Nephron progenitor cell (in vitro differentiated cells): ENCODE measurements around the gene FYN.

Experiments used
- DNase-seq: peaks from one replicate; pipeline ENCODE4 v3.0.0; 2021
- H3K27ac Mint-ChIP-seq: 2 replicates; pipeline ENCODE4 v1.8.0; 2021; ENCODE audit warnings: mild to moderate bottlenecking, moderate library complexity, mixed read lengths
- H3K27me3 Mint-ChIP-seq: 2 replicates; pipeline ENCODE4 v1.8.0; 2021; ENCODE audit warnings: mild to moderate bottlenecking, low read depth, mixed read lengths; ENCODE audit not compliant: poor library complexity
- H3K36me3 Mint-ChIP-seq: 2 replicates; pipeline ENCODE4 v1.8.0; 2021; ENCODE audit warnings: low read depth, mixed read lengths
- H3K4me1 Mint-ChIP-seq: 2 replicates; pipeline ENCODE4 v1.8.0; 2021; ENCODE audit warnings: mixed read lengths
- H3K4me3 Mint-ChIP-seq: 2 replicates; pipeline ENCODE4 v1.8.0; 2021; ENCODE audit warnings: mild to moderate bottlenecking, moderate library complexity, mixed read lengths
- H3K9me3 Mint-ChIP-seq: 2 replicates; pipeline ENCODE4 v1.8.0; 2021; ENCODE audit warnings: mild to moderate bottlenecking, moderate library complexity, mixed read lengths
- TF ChIP-seq, protein P1 (sequence below): fragments of 200-600 bp; sonication (generic); IDR thresholded peaks from 2 replicates; pipeline ENCODE4 v1.5.0; 2021; ENCODE audit warnings: antibody characterized with exemption

FYN gene

DNA sequence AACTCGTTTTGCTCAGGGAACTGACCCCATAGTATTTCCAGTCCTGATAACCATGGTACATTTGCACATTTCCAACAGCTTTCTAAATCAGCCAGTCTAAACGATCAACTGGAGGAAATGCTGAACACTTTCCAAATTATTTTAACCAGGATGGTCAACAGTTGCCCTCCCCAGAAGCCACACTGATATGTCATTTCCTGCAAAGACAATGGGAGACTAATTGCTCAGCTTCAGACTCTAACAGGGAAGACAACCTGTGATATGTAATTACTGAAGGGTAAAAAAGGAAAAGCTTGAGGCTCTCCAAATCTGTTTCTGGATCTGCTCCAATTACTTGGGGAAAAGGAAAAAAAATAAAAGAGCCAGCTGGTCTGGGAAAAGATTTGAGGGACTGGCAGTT lies 88.8 kb downstream of the FYN start:
- Mint-ChIP-seq H3K27ac (peak overlapping the region; percentile 19), H3K9me3 (peaks cover 6% of the 10 kb centered on the region)

DNA sequence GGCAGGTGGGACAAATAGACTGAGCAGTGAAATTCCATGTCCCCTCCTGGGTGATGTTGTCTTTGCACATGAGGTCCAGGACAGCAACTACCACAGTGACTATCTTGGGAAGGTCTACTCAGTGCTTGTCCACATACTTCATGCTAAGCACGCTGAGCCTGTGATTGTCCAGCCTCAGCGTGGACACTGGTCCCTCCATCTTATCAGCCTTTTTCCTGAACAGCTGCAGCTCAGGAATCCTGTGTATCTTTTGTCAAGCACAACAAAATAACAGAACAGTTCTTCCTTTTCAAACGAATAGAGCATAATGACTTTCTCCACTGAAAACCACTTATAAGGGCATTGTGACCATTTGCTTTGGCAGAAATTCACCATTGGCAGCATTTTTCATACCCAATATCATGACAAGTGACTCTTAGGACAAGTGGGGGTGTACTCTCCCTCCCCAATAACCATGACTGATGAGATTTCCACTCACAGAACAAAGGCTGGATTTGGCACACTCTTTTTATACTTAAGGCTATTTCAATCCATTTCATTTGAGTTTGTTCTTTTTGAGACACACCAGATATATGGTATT lies 90.3 kb downstream of the FYN start:
- Mint-ChIP-seq H3K9me3 (peaks cover 6% of the 10 kb centered on the region), H3K27ac (no peak overlapping the region), H3K4me3 (no peak overlapping the region), H3K36me3 (peaks cover 27% of the 10 kb centered on the region), H3K27me3 (no peaks in the 10 kb centered on the region), H3K4me1 (peaks cover 31% of the 10 kb centered on the region)
- TF ChIP-seq, protein P1, sequence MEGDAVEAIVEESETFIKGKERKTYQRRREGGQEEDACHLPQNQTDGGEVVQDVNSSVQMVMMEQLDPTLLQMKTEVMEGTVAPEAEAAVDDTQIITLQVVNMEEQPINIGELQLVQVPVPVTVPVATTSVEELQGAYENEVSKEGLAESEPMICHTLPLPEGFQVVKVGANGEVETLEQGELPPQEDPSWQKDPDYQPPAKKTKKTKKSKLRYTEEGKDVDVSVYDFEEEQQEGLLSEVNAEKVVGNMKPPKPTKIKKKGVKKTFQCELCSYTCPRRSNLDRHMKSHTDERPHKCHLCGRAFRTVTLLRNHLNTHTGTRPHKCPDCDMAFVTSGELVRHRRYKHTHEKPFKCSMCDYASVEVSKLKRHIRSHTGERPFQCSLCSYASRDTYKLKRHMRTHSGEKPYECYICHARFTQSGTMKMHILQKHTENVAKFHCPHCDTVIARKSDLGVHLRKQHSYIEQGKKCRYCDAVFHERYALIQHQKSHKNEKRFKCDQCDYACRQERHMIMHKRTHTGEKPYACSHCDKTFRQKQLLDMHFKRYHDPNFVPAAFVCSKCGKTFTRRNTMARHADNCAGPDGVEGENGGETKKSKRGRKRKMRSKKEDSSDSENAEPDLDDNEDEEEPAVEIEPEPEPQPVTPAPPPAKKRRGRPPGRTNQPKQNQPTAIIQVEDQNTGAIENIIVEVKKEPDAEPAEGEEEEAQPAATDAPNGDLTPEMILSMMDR = no peak
- DNase-seq = no peak

More for the DNA sequence above, 88.8 kb downstream of the FYN start:
- Mint-ChIP-seq H3K4me1 (peaks cover 21% of the 10 kb centered on the region), H3K36me3 (peaks cover 24% of the 10 kb centered on the region), H3K4me3 (no peak overlapping the region), H3K27me3 (no peaks in the 10 kb centered on the region)
- TF ChIP-seq, protein P1 = no peak
- no peak for DNase-seq

DNA sequence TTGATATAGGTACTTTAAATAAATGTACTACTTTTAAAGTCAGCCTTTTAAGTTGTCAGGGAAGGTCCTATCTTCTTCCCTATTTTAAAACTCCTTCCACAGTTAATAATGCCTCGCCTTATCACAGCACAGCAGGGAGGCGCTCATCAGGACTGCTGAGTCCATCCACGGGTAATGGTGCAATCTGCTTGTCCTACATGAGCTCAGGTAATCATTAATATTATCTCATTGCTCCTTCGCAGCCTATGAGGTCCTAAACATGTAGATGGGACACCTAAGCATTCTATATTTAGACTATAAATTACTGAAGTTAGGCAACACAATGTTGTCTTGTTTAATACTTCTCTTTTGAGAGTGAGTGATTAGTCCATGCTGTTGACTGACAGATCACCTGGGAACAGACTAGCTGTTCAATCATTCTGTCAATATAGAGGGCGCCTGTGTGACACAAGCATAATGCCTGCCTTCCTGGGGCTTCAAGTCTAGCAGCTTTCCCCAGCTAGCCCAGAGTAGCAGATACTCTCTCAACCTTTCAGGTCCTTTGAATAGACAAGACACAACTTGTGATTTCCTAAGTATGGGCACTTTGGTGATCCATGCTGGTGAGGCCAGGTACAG lies 91.0 kb downstream of the FYN start:
- TF ChIP-seq, protein P1 = no peak
- Mint-ChIP-seq H3K4me1 (peaks cover 38% of the 10 kb centered on the region), H3K36me3 (peaks cover 29% of the 10 kb centered on the region), H3K4me3 (no peak overlapping the region), H3K27ac (no peak overlapping the region), H3K27me3 (no peaks in the 10 kb centered on the region), H3K9me3 (peaks cover 6% of the 10 kb centered on the region)
- DNase-seq = no peak

DNA sequence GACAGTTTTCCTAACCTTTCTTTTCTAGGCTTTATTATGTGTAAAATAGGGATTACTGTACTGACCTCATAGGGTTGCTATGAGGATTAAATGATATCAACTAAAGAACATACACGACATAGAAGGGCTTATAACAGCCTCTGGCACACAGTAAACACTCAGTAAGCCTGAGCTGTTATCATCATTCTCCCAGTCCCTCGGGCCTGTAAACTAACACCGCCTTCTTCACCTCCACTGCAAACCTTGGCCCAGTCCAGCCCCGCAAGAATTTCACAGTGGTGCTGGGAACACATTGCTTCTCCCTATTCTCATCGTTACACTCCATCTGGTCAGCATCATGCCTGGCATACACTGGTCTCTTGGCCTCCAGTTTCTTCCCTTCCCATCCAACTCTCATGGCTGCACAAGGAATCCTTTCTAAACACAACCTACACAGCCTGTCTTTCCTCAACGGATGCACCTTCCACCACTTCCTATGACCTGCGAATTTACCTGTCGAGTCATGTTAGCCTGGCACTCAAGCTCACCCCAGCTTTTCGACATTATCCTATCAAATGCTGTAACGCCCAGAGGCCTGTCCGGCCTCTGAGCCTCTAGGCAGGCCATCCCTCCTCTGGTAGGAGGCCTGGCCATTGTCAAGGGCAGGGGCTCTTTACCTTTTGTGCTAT lies 92.1 kb downstream of the FYN start:
- H3K27ac Mint-ChIP-seq = peak overlapping the region; percentile 60
- peaks cover 26% of the 10 kb centered on the region for H3K36me3 Mint-ChIP-seq
- no peaks in the 10 kb centered on the region for H3K27me3 Mint-ChIP-seq
- H3K4me1 Mint-ChIP-seq = peaks cover 49% of the 10 kb centered on the region
- TF ChIP-seq, protein P1 = no peak
- H3K9me3 Mint-ChIP-seq = peaks cover 2% of the 10 kb centered on the region
- H3K4me3 Mint-ChIP-seq = no peak overlapping the region
- no peak for DNase-seq

DNA sequence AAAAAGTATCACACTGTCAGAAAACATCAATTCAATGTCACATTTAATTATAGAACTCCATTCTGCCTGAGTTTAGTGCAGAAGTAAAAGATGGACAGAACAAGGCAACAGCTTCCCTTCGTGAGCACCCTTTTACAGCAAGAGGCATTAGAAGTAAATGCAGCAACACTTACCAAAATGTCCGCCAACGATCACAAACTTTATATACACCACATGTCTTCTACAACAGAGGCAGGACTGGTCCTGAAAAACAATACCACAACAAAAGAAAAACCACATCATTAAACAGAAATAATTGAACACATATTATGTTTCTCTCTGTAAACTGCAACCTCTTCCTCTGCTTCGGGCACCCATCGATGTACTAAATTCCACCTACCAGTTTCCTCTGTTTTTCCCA lies 92.9 kb downstream of the FYN start:
- TF ChIP-seq, protein P1 = no peak
- no peaks in the 10 kb centered on the region for H3K27me3 Mint-ChIP-seq
- no peaks in the 10 kb centered on the region for H3K9me3 Mint-ChIP-seq
- no peak overlapping the region for H3K27ac Mint-ChIP-seq
- H3K4me3 Mint-ChIP-seq = no peak overlapping the region
- no peak for DNase-seq
- peaks cover 22% of the 10 kb centered on the region for H3K36me3 Mint-ChIP-seq
- H3K4me1 Mint-ChIP-seq = peaks cover 57% of the 10 kb centered on the region
